BJ (cell line): ENCODE data around the gene FXYD5. TPM values are rescaled to one million over a fixed set of nuclear protein-coding genes. Genes with fewer than 3 reads are reported as not detected.

Experiments
- CTCF ChIA-PET: fragments of 350-600 bp; formaldehyde crosslinking; extraction: SDS; loops from one replicate; lab custom pipeline; 2021; ENCODE audit warnings: antibody characterized with exemption, inconsistent platforms; lab: Yijun Ruan, JAX
- POLR2A ChIA-PET: fragments of 300-600 bp; sonication (Branson Sonifier 250); formaldehyde crosslinking; extraction: SDS; loops from one replicate; lab custom pipeline; 2021; ENCODE audit warnings: antibody characterized with exemption; lab: Charles Lee
- DNase-seq: peaks from one replicate; pipeline ENCODE4 v3.0.0-alpha.2; 2011; ENCODE audit warnings: low read depth
- H3K27me3 ChIP-seq: 2 replicates; pipeline ENCODE4 v1.6.0; 2011; ENCODE audit warnings: low read length; ENCODE audit not compliant: control insufficient read depth, insufficient read depth
- H3K36me3 ChIP-seq: 2 replicates; pipeline ENCODE4 v1.5.1; 2011; ENCODE audit warnings: low read length; ENCODE audit not compliant: control insufficient read depth, insufficient read depth
- H3K4me3 ChIP-seq: 2 replicates; pipeline ENCODE4 v1.5.1; 2011; ENCODE audit warnings: low read depth, mild to moderate bottlenecking, control low read depth, low read length
- CTCF ChIP-seq: IDR thresholded peaks from 2 replicates; pipeline ENCODE4 v1.5.1; 2011; ENCODE audit warnings: low read depth, mild to moderate bottlenecking, control low read depth, inconsistent platforms, low read length, moderate library complexity; ENCODE audit not compliant: insufficient read depth
- polyA plus RNA-seq: library from polyadenylated mRNA; depleted of rRNA; stranded (reverse); fragments of >200 nt; gene quantifications from 2 replicates; pipeline ENCODE4 v1.2.3, GENCODE V29; 2011

Gene FXYD5
- polyA plus RNA-seq, 1 experiment, result 332 TPM

DNA sequence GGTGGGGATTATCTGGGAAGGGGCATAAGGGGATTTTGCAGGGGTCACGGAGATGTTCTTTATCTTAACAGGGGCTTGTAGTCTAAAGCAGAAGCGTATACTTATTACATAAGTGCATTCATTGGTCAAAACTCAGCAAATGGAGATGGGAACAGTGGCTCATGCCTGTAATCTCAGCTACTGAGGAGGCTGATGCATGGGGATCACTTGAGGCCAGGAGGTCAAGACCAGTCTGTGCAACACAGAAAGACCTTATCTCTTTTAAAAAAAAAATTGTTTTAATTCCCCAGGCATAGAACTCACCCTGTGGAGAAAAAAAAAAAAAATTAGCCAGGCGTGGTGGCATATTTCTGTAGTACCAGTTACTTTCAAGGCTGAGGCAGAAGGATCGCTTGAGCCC lies 55.1 kb downstream of the FXYD5 start:
- no peak overlapping the region for H3K4me3 ChIP-seq
- no peak for TF ChIP-seq CTCF
- no peaks in the 10 kb centered on the region; the same call in 1 of the 2 replicates for H3K27me3 ChIP-seq
- no peaks in the 10 kb centered on the region for H3K36me3 ChIP-seq
- ChIA-PET CTCF (no interaction called here), POLR2A (no interaction called here)
- DNase-seq, result no peak

DNA sequence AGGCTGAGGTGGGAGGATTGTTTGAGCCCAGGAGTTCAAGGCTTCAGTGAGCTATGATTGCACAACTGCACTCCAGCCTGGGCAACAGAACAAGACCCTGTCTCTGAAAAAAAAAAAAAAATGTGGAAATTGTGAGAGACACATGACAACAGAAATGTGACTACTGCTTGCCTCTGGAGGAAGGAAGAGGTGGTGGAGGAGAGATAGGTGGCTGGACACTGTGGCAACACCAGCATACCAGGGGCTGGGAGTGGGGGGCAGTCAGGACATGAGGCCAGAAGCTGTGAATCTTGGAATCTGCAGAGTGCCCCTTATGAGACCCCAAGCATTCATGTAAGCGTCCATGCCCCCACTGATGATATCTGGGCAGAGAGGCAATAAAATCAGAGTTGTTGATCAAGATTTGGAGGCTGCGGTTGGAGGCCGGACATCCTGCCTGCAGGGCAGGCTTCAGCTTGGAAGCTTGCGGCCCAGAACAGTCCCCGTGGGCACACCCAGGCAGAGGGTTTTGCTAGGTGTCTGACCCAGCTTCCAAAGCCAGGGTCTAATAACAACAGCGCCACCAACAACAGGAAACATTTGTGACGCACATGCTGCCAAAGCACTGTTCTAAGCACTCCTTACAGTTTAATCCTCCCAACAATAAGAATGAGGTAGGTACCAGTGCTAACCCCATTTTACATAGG lies 57.2 kb downstream of the FXYD5 start:
- TF ChIP-seq CTCF, result no peak
- DNase-seq, result no peak
- Histone ChIP-seq H3K4me3 (no peak overlapping the region), H3K36me3 (no peaks in the 10 kb centered on the region), H3K27me3 (no peaks in the 10 kb centered on the region)
- ChIA-PET CTCF (no interaction called here), POLR2A (no interaction called here)

- Histone ChIP-seq H3K4me3 (no peak overlapping the region), H3K36me3 (no peaks in the 10 kb centered on the region), H3K27me3 (no peaks in the 10 kb centered on the region)
- ChIA-PET POLR2A (no interaction called here), CTCF (no interaction called here)
- DNase-seq, result no peak
- TF ChIP-seq CTCF, result no peak
Observed at GRCh38 chr19:35212241-35212640, 57.7 kb downstream of the FXYD5 start.

DNA sequence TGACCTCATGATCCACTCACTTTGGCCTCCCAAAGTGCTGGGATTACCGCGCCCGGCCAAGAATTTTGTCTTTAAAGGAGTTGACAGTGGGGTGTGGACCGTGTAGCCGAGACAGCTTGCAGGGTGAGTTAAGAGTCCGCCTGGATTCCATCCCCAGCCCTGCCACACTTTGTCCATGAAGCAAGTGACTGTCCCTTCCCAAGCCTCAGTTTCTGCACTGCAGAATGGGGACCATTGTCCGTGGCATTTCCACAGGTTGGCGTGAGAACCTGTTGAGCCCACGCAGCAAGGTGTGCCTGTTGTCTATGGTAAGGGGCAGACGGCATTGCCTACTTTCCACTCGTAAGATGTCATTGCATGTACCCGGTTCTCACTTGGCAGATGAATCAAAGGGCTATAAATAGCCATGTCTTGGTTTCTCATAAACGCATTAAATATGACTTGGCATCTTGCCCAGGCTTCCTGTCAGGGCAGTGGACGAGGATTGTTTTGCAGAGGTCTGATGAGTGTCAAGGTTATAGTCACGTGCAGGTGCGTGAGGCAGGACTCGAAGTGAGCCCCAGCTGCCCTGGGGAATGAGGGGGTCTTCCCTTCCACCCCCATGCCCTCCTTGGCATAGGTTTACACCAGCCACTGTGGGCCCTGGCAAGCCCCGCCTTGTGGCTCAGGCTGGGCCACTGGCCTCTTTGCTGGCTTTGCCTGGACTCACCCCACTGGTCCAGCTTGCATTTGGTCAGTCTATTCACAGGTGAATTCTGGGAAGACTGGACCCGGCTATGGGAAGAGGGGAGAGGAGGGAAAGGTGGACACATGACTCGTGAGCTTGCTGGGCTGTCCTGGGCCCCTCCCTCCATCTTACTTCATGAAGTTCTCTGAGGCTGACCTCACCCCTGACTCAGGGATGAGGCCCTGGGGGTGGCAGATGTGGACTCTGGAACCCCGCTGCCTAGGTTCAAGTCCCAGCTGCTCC lies 59.4 kb downstream of the FXYD5 start:
- ChIA-PET CTCF (interaction anchor here (0.7 kb wide), 1 partner anchor 30 kb away, joined by 3 read pairs; no protein-coding TSS in a partner anchor), POLR2A (no interaction called here)

More for the DNA sequence above, 59.4 kb downstream of the FXYD5 start:
- no peak for TF ChIP-seq CTCF
- Histone ChIP-seq H3K27me3 (no peaks in the 10 kb centered on the region), H3K4me3 (no peak overlapping the region), H3K36me3 (no peaks in the 10 kb centered on the region)
- DNase-seq, result no peak
